Measurements from ENCODE around the gene SPECC1L.

DNA sequence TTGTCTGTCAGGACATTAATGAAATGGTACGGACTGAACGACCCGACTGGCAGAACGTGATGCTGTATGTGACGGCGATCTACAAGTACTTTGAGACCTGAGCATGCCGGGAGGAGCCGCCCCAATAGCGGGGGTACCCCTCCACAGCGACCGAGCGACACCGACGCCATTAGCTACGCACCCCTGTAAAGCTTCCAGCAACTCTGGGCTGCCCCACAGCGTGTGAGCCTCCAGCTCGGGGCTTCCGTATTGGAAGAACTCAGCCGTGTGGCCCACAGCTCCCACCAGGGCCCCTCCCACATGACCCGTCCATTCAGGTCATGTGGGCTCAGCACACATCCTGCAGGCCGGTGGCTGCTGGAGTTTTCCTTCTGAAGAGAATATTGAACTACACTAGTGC, 143.9 kb downstream of the SPECC1L start:
- no peak for TF ChIP-seq POLR2A (IDR thresholded peaks at IDR 0.05)
- TF ChIP-seq, protein P1, sequence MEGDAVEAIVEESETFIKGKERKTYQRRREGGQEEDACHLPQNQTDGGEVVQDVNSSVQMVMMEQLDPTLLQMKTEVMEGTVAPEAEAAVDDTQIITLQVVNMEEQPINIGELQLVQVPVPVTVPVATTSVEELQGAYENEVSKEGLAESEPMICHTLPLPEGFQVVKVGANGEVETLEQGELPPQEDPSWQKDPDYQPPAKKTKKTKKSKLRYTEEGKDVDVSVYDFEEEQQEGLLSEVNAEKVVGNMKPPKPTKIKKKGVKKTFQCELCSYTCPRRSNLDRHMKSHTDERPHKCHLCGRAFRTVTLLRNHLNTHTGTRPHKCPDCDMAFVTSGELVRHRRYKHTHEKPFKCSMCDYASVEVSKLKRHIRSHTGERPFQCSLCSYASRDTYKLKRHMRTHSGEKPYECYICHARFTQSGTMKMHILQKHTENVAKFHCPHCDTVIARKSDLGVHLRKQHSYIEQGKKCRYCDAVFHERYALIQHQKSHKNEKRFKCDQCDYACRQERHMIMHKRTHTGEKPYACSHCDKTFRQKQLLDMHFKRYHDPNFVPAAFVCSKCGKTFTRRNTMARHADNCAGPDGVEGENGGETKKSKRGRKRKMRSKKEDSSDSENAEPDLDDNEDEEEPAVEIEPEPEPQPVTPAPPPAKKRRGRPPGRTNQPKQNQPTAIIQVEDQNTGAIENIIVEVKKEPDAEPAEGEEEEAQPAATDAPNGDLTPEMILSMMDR (IDR thresholded peaks at IDR 0.05): no peak
- TF ChIP-seq EP300 (IDR thresholded peaks at IDR 0.05): no peak
- TF ChIP-seq POLR2AphosphoS5 (IDR thresholded peaks at IDR 0.05): no peak
